MM.1S (cell line): ENCODE measurements around the gene LAMB3.

Source experiments
- DNase-seq: peaks from one replicate; pipeline ENCODE4 v3.0.0-alpha.2; 2015
- H2AFZ ChIP-seq: fragments of 300-600 bp; sonication (generic); 2 replicates; pipeline ENCODE4 v1.6.0; 2016; ENCODE audit warnings: antibody characterized with exemption, low read length
- H3F3A ChIP-seq: fragments of 300-600 bp; sonication (generic); 2 replicates; pipeline ENCODE4 v1.6.1; 2016; ENCODE audit warnings: mild to moderate bottlenecking, antibody characterized with exemption, low read length, moderate library complexity, mixed read lengths; ENCODE audit not compliant: insufficient read depth
- H3K27ac ChIP-seq: fragments of 300-600 bp; sonication (generic); 2 replicates; pipeline ENCODE4 v1.5.1; 2016; ENCODE audit warnings: mild to moderate bottlenecking, low read length
- H3K27me3 ChIP-seq: fragments of 300-600 bp; sonication (generic); replicated peaks from 2 replicates; pipeline ENCODE4 v1.6.0; 2016; ENCODE audit warnings: low read length; ENCODE audit not compliant: insufficient read depth
- H3K36me3 ChIP-seq: fragments of 300-600 bp; sonication (generic); replicated peaks from 2 replicates; pipeline ENCODE4 v1.6.1; 2016; ENCODE audit warnings: mild to moderate bottlenecking, low read length, mixed read lengths; ENCODE audit not compliant: insufficient read depth
- H3K4me1 ChIP-seq: fragments of 300-600 bp; sonication (generic); 2 replicates; pipeline ENCODE4 v1.6.1; 2016; ENCODE audit warnings: low read length, mixed read lengths
- H3K4me2 ChIP-seq: fragments of 300-600 bp; sonication (generic); 2 replicates; pipeline ENCODE4 v1.6.0; 2016; ENCODE audit warnings: low read depth, low read length
- H3K4me3 ChIP-seq: fragments of 300-600 bp; sonication (generic); 2 replicates; pipeline ENCODE4 v1.5.1; 2016; ENCODE audit warnings: low read length, mixed read lengths
- H3K79me2 ChIP-seq: fragments of 300-600 bp; sonication (generic); 2 replicates; pipeline ENCODE4 v1.6.1; 2016; ENCODE audit warnings: mixed run types, low read length, mixed read lengths
- H3K9ac ChIP-seq: fragments of 300-600 bp; sonication (generic); 2 replicates; pipeline ENCODE4 v1.6.1; 2016; ENCODE audit warnings: low read length, mixed read lengths
- H3K9me2 ChIP-seq: fragments of 300-600 bp; sonication (generic); replicated peaks from 2 replicates; pipeline ENCODE4 v1.6.1; 2016; ENCODE audit warnings: mild to moderate bottlenecking, low read length, mixed read lengths; ENCODE audit not compliant: insufficient read depth
- H3K9me3 ChIP-seq: fragments of 300-600 bp; sonication (generic); replicated peaks from 2 replicates; pipeline ENCODE4 v1.6.1; 2016; ENCODE audit warnings: mild to moderate bottlenecking, low read length, mixed read lengths; ENCODE audit not compliant: insufficient read depth
- H4K20me1 ChIP-seq: fragments of 300-600 bp; sonication (generic); 2 replicates; pipeline ENCODE4 v1.6.1; 2016; ENCODE audit warnings: mild to moderate bottlenecking, low read length, moderate library complexity, mixed read lengths; ENCODE audit not compliant: insufficient read depth
- EZH2 ChIP-seq: fragments of 300-600 bp; sonication (generic); optimal IDR thresholded peaks from 2 replicates; pipeline ENCODE3; 2017; ENCODE audit warnings: low read depth, mild to moderate bottlenecking, antibody characterized with exemption, low read length, mixed read lengths
- EZH2phosphoT487 ChIP-seq: fragments of 300-600 bp; sonication (generic); IDR thresholded peaks from 2 replicates; pipeline ENCODE4 v1.6.1; 2018; ENCODE audit warnings: antibody characterized with exemption, low read length
- TF ChIP-seq, protein P1 (sequence below): fragments of 300-600 bp; sonication (generic); IDR thresholded peaks from 2 replicates; pipeline ENCODE4 v1.5.1; 2016; ENCODE audit warnings: antibody characterized with exemption, low read length, mixed read lengths

The LAMB3 gene

DNA sequence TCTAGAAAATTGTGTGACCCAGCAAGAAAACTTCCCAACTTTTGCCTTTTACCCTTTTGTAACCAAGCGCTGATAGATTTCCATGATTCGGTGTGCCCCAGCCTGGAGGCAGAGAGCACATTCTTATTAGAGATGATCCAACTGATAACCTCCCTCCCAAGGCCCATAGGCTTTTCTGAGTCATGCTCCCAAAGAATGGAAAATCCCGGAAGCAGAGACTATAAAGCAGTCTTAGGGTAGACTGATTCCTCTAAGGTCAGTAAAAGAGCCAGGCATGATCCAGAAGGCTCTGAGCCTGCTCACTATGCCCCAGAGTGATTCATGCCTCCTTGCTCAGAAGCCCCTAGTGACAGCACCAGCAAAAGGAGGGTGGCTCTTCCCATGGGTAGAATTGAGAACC lies 64.4 kb downstream of the LAMB3 start:
- Histone ChIP-seq H2AFZ (no peak overlapping the region), H3K9me2 (no peaks in the 10 kb centered on the region), H3F3A (no peaks in the 10 kb centered on the region), H3K9ac (no peak overlapping the region), H3K4me3 (no peak overlapping the region), H3K27me3 (no peaks in the 10 kb centered on the region), H3K36me3 (no peaks in the 10 kb centered on the region), H3K9me3 (no peaks in the 10 kb centered on the region), H3K4me1 (no peaks in the 10 kb centered on the region), H4K20me1 (no peaks in the 10 kb centered on the region), H3K27ac (no peak overlapping the region), H3K79me2 (no peaks in the 10 kb centered on the region), H3K4me2 (no peak overlapping the region)
- TF ChIP-seq EZH2phosphoT487 (no peak), EZH2 (no peak)
- TF ChIP-seq, protein P1, sequence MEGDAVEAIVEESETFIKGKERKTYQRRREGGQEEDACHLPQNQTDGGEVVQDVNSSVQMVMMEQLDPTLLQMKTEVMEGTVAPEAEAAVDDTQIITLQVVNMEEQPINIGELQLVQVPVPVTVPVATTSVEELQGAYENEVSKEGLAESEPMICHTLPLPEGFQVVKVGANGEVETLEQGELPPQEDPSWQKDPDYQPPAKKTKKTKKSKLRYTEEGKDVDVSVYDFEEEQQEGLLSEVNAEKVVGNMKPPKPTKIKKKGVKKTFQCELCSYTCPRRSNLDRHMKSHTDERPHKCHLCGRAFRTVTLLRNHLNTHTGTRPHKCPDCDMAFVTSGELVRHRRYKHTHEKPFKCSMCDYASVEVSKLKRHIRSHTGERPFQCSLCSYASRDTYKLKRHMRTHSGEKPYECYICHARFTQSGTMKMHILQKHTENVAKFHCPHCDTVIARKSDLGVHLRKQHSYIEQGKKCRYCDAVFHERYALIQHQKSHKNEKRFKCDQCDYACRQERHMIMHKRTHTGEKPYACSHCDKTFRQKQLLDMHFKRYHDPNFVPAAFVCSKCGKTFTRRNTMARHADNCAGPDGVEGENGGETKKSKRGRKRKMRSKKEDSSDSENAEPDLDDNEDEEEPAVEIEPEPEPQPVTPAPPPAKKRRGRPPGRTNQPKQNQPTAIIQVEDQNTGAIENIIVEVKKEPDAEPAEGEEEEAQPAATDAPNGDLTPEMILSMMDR = no peak
- no peak for DNase-seq

DNA sequence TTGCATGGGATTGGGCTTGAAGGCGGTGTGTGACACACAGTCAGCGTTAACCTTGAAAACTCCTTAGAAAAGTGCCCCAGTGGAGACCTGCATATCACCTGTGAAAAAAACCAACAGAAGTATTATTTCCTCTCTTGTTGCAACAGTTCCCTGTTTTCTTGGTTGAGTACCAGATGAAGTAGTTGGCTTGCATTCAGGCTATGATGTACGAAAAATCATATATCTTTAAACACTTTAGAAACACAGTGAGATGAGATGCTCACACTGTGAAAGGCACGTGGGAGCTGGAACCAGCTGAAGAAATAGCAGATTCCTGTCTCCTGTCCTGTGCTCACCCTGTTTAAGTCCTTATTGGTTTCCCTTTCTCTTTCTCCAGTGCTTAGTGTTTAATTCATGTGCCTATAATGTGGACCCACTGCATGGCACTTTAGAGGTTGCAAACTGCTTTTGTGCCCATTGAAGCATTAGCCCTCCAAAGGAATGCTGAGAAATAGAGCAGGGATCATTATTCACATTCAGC lies 65.9 kb downstream of the LAMB3 start:
- Histone ChIP-seq H4K20me1 (no peaks in the 10 kb centered on the region), H3K79me2 (no peaks in the 10 kb centered on the region), H3K4me3 (no peak overlapping the region), H3K27ac (no peak overlapping the region), H3F3A (no peaks in the 10 kb centered on the region), H3K4me2 (no peak overlapping the region), H2AFZ (no peak overlapping the region), H3K27me3 (no peaks in the 10 kb centered on the region), H3K9me3 (no peaks in the 10 kb centered on the region), H3K4me1 (no peaks in the 10 kb centered on the region), H3K9me2 (no peaks in the 10 kb centered on the region), H3K36me3 (no peaks in the 10 kb centered on the region), H3K9ac (no peak overlapping the region)
- TF ChIP-seq, protein P1 = no peak
- TF ChIP-seq EZH2 (no peak), EZH2phosphoT487 (no peak)
- no peak for DNase-seq

DNA sequence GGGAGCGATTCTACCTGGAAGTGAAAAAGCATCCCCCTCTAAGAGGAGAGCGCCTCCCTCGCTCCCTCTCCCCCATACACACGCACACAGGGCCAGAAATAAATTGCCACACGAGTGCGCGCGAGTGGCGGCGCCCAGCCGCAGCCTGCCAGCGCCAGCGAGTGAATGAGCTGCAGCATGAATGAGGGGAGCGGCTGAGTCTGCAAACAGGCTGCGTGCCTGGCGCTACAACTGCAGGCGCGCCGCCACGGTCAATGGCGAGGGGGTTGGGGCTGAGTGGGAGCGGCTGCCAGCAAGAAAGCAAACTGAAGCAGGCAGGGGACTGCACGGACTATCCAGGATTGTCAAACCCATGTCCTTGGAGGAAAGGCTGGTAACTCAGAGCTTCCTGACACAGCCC lies 66.6 kb downstream of the LAMB3 start:
- Histone ChIP-seq H3K9me2 (no peaks in the 10 kb centered on the region), H2AFZ (no peak overlapping the region), H3K9ac (no peak overlapping the region), H3K79me2 (no peaks in the 10 kb centered on the region), H4K20me1 (no peaks in the 10 kb centered on the region), H3K36me3 (no peaks in the 10 kb centered on the region), H3K27me3 (no peaks in the 10 kb centered on the region), H3K4me2 (no peak overlapping the region), H3F3A (no peaks in the 10 kb centered on the region), H3K4me3 (no peak overlapping the region), H3K4me1 (no peaks in the 10 kb centered on the region), H3K27ac (no peak overlapping the region), H3K9me3 (no peaks in the 10 kb centered on the region)
- TF ChIP-seq EZH2 = no peak
- TF ChIP-seq, protein P1 = no peak
- no peak for TF ChIP-seq EZH2phosphoT487
- no peak for DNase-seq
